ENCODE results near the gene TIMP3.

Gene TIMP3

DNA sequence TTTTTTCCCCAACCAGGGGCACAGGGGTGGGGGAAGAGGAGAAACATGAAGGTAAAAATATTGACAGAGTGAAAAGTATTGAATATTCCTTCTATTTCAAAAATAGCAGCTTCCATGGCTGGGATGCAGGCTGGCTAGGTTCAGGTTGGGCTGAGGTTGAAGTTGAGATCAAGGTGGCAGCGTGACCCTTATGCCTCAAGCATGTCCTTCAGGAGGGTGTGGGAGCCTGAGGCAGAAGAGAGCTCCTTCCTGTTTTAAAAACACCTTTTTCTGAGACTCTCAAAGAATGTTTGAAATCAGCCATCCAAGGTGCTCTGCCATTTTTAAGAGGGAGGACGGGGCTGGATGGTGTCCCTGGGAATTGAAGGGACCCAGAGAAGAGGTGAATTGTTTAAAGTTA is 29.5 kb downstream of the TIMP3 start:
- DNase-seq = no peak

DNA sequence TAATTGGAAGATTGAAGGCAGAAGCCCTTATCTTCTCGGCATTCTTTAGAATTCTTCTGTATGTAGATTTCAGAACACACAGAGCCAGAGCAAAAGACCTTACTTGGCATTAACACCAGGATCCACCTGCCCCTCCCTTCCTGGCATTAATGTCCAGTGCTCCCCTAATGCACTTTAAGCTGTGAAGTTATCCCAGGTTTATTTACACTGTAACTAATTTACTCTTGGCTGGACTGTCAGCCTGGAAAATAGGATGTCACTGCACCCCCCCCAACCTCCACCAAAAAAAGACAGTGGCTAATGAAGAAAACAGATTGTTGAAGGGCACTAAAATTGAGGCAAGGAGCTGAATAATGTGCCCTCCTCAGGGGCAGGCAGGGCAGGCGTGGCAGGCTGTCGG is 30.1 kb downstream of the TIMP3 start:
- no peak for DNase-seq

DNA sequence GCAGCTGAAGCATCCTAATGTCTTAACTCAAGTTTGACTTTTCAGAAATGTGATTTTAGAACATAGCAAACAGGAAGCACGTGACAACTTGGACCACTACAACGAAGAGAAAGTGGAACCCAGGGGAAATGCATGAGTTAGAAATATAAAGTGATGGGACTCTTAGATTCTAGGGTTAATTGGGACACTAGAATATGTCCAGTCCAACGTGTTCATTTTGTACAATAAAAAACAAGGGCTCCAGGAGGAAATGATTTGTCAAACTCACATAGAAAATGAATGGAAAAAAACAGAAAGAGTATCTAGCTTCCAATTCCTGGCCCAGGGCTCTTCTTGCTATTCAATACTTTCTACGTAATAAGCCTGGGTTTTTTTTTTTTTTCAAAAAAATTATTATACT is 30.7 kb downstream of the TIMP3 start:
- no peak for DNase-seq

DNA sequence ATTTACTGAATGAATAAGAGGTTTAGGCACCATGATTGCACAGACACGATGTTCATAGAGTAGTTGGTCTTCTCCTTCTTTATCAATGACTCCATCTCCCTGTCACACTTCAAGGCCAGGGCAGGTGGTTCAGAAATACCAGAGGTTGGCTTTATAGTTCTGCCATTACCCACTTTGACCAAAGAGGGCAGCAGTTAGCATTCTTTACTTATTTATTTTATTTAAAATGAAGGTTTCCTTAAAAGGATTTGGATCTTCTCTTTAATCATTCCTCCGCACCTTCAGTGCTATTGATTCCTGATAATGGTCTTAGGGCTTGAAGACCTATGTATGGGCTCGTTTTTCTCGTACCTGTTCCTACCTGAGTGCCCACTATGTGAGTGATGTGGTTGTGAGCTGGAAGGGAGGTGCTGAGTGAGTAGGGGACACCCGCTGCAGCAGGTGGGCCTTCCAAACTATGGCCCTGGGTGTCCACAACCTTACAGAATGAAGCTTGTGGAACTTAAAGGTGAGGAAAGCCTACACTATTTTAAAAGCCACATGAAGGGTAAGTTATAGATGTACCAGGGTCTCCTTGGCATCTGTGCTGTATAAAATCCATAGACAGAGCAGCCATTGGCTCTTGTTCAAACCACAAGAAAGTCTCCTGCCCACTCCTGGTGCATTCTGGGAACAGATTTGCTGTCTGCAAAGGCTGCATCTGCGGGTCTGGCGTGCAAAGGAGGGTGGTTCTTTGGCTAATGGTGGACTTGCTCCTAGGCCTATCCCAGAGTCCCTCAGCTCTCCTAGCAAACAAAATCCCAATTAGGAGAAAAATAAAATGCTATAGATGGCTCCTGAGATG is 35.0 kb downstream of the TIMP3 start:
- DNase-seq = no peak

DNA sequence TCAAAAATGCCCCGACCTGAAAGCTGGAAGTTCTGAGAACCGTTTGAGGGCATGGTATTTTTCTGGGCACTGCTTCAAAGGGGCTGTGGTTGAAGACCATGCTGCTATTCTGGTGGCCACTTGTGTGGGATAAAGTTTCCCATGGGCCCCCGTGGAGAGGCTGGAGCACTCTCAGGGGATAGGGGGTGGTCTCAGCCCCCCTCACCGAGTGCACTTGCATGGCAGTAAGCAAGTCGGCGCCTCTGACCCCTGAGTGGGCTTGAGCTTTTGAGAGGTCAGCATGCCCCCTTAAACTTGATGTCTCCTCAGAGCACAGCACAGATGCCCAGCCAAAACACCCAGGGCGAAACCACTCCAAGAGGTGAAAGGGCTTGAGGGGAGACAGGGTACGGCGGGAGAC is 35.6 kb downstream of the TIMP3 start:
- no peak for DNase-seq

DNA sequence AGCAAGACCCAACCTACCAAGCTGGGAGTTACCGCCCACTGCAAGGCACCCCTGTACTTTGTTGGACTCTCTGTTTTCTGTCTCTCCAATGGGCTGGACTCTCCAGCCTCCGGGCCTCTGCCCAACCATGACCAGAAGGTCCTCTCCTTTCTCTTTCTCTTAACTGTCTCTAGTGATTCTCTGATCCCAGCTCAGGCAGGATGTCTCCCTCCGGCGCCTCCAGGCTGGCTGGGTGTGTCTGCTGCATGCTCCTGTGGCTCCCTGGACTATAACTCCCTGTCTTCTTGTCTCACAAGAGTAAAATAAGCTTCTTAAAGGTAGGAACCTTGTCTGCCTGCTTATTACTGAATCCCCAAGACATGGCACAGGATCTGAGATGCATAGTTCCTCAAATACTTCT is 36.3 kb downstream of the TIMP3 start:
- DNase-seq = no peak

DNA sequence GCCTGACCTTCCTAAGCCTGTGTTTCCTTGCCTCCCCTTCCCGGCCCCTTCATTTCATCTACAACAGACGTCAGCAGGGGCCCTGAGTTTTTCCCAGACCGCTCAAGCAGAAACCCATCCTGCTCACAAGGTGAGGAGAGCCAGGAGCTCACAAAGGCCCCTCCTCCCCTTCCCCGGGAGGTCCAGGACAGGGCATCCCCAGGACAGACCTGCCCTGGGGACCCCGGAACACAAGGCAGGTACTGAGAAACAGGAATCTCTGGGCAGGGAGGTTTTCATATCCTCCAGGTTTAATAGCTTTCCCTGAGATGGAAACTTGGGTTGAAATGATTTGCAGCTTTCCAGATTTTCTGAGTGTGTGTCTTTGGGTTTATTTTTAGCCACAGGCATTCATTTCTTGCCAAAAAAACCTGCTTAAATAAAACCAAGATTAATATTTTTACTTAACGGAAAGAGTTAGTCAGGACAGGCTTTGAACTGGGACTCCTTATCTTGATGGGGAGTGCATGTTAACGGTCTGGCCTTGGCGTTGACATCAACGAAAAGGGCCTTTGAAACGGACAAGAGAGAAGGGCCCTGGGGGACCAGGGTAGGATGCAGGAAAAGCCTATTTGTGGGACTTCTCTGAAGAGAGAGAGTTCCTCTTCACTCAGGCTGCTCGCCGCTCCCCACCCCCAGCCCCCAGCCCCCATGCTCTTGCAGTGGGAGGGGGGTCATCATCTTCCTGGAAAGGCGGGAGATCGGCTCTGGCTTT is 38.5 kb downstream of the TIMP3 start:
- no peak for DNase-seq

DNA sequence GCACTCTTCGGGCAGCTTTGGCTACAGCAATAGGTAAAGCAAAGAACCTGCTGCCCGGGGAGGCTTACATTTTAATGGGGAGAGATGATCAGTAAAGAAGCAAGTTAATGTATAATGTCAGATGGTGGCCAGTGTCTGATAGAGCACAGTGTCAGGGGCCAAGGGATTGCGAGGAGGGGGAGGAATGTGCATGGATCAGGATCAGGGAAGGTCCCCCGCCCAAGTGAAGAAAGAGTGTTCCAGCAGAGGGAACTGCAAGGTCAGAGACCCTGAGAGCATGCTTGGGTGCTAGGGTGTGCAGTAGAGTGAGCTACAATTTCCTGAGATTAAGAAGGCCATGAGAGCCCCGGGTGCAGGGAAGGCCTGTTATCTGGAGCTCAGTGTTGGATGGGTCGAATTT is 39.7 kb downstream of the TIMP3 start:
- DNase-seq = no peak

DNA sequence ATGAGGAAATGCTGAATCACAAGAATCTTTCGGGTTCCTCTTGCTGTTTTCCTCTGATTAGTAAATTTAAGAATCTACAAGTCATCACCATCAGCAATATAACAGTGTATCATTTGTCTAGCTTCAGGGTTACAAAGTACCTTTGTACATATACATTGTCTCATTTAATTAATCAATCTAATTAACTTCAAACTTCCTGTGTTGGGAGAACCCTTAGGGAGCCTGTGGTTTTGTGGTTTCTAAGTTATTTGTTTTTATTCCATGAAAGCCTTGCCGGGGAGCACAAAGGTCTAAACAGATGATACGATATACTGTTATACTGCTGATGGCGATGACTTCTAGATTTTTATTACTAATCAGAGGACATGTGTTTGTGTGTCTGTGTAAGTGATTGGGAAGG is 41.0 kb downstream of the TIMP3 start:
- DNase-seq = no peak

DNA sequence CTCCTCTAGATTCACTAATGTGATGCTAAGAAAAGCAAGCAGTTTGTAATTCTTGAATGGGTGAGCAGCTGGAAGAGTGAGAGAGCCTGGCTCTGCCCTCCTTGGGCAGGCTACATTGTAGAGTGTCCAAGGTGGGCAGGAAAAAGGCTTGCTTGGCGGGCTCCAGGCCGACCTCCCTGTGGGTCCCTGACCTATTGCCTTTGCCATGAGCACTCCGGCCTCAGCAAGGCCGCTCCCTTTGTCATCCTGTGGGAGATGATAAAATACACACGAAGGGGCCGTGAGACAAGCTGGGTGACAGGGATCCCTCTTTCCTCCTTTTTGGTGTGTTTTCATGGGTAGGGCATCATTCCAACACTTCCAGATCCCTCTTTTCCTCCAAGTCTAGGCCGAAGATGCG is 41.8 kb downstream of the TIMP3 start:
- no peak for DNase-seq

DNA sequence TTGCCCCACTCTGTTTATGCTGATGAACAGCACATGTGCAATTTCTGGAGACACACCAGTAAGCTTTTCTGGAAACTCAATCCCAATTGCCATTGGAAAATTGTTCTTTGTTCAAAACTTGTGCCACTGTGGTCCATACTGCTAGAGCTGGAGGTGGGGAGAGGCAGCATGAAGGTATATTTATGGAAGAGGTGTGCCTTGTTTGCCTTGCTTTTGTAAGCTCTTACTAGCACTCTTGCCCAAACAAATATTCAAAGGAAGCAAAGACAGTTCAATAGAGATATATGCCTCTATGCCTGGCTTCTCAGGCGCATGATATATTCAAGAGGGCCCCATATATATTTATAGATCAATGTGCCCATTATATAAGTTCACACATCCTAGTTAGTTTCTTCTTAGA is 42.7 kb downstream of the TIMP3 start:
- DNase-seq = no peak

DNA sequence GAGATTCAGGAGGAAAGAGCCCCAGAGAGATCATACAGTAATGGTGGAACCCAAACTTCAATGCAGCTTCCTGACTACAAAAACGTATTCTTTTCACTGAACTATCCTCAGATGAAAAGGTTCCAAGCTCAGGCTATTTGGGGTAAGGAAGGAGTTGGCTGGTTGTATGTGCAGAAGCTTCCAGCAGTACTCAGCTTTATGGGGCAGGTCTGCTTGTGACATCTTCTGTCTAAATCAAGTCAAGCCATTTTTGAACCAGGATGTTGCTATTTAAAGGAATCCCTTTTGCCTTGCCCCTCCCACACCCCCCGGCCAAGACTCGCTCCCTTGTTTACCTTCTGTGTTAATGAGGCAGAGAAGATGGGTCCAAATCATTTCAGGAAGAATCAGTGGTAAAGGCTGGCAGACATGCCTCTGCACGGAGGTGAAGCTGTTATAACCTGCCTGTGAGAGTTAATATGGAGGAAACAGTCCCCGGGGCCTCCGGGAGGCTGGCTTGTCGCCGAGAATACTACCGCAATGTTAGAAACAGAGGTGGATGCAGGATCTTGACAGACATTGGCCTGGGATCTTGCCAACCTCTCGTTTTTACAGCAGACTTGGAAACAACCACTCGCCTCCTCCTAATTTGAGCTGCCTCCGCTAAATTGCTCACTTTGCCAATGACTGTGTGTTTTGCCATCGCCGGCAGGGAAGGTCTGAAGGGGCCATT is 45.4 kb downstream of the TIMP3 start:
- no peak for DNase-seq

DNA sequence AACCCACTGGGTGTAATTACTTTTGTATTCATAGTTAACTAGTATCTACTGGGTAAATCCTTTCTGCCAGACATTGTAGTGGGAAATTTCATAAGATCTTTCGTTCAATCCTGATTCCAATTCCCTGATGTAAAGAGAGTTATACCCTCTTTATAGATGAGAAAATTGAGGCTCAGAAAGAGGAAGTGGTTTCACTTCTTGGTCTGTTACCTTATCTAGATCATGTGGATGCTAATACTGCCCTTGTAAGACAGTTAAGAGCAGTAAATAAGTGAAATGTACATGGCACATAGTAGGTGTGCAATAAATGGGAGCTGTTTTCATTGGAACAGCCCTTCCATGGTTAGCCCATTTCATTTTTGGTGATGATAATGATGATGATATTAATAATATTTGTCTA is 46.7 kb downstream of the TIMP3 start:
- DNase-seq = no peak

DNA sequence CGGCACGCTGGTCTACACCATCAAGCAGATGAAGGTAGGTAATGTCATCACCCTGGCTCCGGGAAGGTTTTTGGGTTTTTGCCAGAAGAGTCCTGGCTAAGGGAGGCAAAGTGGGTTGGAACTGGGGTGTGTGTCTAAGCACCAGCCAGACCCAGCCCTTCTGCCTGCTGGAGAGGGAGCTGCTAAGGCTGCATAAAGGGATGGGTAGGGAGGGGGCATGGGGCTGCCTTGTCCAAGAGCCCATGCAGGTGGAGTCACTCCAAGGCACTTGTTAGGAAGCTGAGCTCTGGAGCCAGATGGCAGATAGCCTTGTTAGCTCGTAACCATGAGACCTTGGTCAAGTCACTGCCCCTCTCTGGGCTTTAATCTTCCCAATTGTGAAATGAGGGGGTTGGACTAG is 48.0 kb downstream of the TIMP3 start:
- DNase-seq = no peak

DNA sequence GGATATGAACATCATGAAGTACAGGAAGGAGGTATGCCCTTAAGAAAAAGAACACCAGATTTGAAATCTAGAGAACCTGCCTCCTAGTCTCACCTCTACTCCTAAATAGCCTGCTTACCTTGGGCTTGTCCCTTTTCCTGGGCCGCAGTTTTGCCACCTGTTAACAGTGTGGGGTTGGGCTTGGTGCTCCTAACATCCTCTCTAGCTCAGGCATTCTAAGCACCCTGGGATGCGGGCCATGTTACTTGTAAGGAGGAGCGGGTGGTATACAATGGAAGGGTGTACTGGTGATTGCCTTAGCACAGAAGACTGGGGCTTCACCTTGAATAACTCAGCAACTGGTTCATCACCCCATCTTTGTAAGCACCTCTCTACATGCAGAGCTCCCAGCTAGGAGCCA is 48.7 kb downstream of the TIMP3 start:
- no peak for DNase-seq

DNA sequence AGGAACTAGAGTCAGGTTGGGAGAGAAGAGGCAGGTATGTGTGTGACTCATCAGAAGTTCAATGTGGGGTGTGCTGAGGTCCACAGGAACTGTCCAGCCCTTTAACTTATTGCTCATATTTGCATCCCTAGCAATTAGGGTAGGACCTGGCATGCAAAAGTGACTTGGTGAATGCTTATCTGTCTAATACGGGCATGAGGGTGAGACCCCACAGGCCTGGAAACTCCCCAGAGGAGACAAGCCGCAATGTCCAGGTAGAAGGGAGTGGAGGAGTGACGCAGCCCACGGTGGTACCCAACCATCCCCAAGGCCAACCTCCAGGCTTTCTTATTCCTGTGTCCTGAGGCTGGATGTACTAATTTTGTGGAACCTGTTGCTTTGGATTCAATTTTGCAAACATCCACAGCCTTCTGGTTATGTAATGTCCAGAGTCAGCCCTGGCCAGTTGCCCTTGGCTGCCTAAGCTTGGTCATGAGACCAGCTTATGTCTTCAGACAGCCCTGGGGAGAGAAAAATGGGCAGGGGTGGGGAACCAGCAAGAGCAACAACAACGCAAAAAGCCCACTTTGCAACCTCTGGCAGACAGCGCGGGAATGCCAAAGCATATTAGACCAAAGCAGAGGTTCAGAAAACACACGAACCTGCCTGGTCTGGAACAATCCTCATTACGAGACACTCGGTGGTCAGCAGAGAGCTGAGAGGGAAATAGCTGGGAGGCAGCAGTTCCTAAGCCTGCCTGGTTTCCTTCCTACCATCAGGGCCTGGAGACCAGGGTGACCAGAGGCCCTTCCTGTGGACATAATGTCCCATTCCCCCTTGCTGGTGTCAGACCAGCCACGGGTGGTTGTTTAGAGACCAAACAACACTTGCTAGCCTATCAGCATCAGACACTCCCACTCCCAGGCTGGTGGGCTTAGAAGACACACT is 49.3 kb downstream of the TIMP3 start:
- DNase-seq = no peak

DNA sequence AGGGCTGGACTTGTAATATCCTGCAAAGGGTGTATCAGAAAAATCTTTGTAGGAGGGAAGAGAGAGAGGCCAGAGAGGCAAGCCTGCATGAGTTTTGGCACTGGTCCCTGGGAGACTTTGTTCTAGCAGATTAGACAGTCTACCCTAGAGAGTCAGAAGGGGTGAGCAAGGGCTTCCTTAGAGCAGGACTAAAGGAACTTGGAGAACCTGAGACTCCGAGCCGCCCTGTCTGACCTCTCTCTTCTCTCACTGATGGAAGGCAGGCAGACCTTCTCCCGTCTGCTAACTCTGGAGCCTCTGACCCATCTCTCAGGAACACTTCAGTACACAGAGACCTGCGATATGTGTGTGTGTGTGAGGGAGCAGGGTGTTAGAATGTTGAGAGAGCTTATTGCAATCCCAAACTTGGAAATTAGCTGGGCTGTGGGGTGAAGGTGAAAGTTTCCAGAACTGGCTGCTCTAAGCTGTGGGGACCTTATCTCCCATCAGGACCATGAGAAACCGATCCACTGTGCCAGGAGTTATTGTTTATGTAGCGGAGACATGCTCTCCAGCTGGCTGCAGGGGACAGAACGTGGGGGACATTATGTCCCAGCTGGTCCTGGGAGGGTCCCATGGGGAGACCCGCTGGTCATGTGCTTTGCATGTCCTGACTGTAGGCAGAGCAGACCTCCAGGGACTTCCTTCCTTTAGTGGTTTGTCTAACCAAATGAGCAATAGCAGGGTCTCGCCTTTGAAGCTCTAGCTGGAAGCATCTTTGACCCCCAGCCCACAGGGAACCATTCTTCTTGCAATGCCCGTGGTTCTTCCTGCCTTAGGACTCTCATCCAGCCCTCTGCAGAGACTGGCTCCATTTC is 51.1 kb downstream of the TIMP3 start:
- DNase-seq = no peak

DNA sequence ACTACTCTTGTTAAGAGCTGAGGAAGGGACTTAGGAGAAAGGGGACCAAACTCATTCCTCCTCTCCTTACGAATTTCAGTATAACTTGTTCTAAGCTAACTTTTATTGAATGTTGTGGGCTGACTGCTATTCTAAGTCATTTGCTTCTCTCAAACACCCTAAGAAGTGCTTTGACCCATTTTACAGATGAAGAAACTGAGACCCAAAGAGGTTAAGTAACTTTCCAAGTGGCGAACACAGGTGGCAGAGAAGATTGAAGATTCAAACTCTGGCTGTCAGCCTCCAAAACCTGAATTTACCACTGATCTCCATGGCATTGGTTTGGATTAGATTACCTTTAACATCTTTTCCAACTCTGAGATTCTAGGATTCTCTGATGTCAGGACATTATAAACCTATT is 52.2 kb downstream of the TIMP3 start:
- DNase-seq = no peak

DNA sequence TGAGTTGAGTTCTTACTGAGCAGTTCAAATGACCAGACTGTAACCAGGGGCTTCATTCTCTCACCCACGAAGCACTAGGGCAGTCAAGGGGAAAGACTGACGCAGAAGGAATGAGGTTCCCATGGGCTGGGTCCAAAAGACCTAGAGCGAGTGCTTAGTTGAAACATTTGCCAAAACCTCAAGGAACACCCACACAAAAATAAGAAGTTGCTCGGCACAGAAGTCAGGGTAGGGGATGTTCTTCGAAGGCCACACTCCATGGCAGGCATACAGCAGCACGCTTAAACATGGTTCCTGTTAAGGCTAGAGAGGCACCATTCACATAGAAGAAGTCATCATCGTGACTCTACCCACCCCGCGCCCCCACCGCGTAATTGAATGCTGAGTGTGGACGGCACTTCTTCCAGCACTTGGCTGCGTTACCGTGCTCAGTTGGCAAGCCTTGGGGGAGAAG is 52.9 kb downstream of the TIMP3 start:
- DNase-seq = no peak

DNA sequence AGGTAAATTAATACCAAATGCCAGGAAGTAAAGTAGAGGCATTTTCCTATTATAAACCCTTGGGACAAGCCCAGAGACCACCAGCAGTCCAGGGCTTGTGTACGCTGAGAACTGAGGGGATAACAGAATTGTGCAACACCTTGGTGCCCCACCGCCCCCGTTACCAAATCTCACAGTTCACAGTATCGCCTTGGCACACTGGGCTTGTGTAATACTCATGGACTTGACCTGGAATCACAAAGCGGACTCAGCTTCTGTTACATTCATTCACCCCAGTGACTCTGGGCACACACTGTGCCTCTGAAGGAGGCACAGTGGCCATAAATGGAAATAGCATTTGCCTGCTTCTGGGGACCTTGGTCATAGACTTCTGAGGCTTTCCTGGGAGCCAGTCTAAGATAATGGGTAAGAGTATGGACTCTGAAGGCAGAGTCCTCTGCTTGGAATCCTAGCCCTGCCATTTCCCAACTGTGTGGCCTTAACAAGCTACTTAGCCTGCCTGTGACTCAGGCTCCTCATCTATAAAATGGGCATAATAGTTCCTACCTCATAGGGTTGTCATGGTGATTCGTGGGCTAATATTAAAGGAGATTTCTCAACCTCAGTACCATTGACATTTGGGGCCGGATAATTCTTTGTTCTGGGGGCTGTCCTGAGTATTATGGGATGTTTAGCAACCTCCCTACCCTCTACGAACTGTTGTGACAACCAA is 53.7 kb downstream of the TIMP3 start:
- no peak for DNase-seq

DNA sequence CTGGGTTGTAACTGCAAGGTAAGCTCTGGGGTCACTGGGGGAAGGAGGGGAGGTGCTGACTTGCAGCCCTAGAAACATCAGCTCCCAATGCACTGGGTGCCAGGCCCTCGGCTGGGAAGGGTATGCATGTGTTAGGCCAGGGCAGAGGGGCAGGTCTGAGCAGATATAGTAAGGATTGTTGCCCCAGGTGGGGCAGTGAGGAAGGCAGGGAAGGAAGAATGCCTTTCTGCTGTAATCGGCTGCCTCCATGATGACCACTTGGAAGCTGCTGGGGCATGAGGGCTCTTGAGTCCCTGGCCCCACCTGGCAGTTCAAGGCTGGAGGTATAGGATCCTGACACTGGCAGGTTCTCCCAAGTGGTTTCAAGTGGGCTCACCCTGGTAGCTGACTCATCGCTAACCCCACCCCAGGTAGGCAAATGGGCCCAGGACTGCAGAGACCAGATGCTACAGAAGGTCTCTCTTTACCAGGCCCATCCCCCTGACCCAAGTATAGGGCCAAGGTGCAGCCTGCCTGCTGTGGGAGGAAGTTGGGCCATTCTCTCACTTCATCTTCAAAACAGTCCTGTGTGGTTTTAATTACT is 56.7 kb downstream of the TIMP3 start:
- no peak for DNase-seq
